MCF 10A (cell line): ENCODE results near the gene SENP3. TPM values are rescaled to one million over a fixed set of nuclear protein-coding genes. Genes with fewer than 3 reads are reported as not detected.

Experiments used
- BruUV-seq: library from RNA; stranded (reverse); fragments of 400-500 nt; replicated peaks from 2 replicates; lab custom pipeline; 2021; lab: Mats Ljungman, UMichigan
- CTCF ChIA-PET: fragments of 300-600 bp; sonication (Branson Sonifier 250); formaldehyde crosslinking; extraction: SDS; loops from one replicate; lab custom pipeline; 2021; ENCODE audit warnings: antibody characterized with exemption, inconsistent platforms; lab: Yijun Ruan, JAX
- POLR2A ChIA-PET: fragments of 300-600, 350-650 bp; sonication (Branson Sonifier 250); formaldehyde crosslinking; extraction: SDS; loops from one replicate; lab custom pipeline; 2020; ENCODE audit warnings: antibody characterized with exemption, inconsistent platforms; lab: Yijun Ruan, JAX
- DNase-seq: peaks from one replicate; pipeline ENCODE4 v3.0.0-alpha.2; 2018; ENCODE audit not compliant: unreplicated experiment
- H3K27ac Mint-ChIP-seq: one replicate; pipeline ENCODE4 v1.8.0; 2022; ENCODE audit warnings: mild to moderate bottlenecking, low read depth, mixed read lengths; ENCODE audit not compliant: unreplicated experiment
- H3K27me3 Mint-ChIP-seq: one replicate; pipeline ENCODE4 v1.8.0; 2022; ENCODE audit warnings: mixed read lengths; ENCODE audit not compliant: insufficient read depth, unreplicated experiment
- H3K36me3 Mint-ChIP-seq: one replicate; pipeline ENCODE4 v1.8.0; 2022; ENCODE audit warnings: mild to moderate bottlenecking, moderate library complexity, mixed read lengths; ENCODE audit not compliant: insufficient read depth, unreplicated experiment
- H3K4me1 Mint-ChIP-seq: one replicate; pipeline ENCODE4 v1.8.0; 2022; ENCODE audit warnings: mixed read lengths; ENCODE audit not compliant: insufficient read depth, unreplicated experiment
- H3K4me3 Mint-ChIP-seq: one replicate; pipeline ENCODE4 v1.8.0; 2022; ENCODE audit warnings: mild to moderate bottlenecking, moderate library complexity, mixed read lengths; ENCODE audit not compliant: unreplicated experiment
- H3K9me3 Mint-ChIP-seq: one replicate; pipeline ENCODE4 v1.8.0; 2022; ENCODE audit warnings: mixed read lengths; ENCODE audit not compliant: unreplicated experiment
- CTCF ChIP-seq: fragments of 200-600 bp; IDR thresholded peaks from one replicate; pipeline ENCODE4 v1.8.0; 2022; ENCODE audit warnings: antibody characterized with exemption, mild to moderate bottlenecking; ENCODE audit not compliant: unreplicated experiment
- intact Hi-C: fragments of 100-400 bp; cut with micrococcal nuclease; formaldehyde crosslinking; loops from 2 replicates; pipeline ENCODE4 v1.14.1; 2022
- total RNA-seq: library from RNA; stranded (reverse); gene quantifications from 2 replicates; pipeline ENCODE4 v1.2.3, GENCODE V29; 2022

Gene SENP3
- total RNA-seq, 1 experiment from 2014 or later: 67.3 TPM

GRCh38 chr17:7560172-7561027, 1.3 kb upstream of the SENP3 start:
- peak overlapping the region; percentile 91 for H3K27ac Mint-ChIP-seq
- BruUV-seq: no TSS peak
- ChIA-PET POLR2A (interaction anchor here (0.6 to 6.0 kb wide), 50 partner anchors 9 to 319 kb away, joined by 3 to 71 read pairs (median 5); partner anchors contain the start of genes CD68, GPS2, MPDU1 and NEURL4), CTCF (interaction anchor here (0.6 to 7.1 kb wide), 57 partner anchors 10 to 600 kb away, joined by 3 to 123 read pairs (median 4); partner anchors contain the start of genes CD68, CHRNB1, TMEM102 and TMEM95)
- peak; percentile 37 for TF ChIP-seq CTCF
- H3K4me3 Mint-ChIP-seq: peak overlapping the region; percentile 81
- H3K4me1 Mint-ChIP-seq: peaks cover 42% of the 10 kb centered on the region
- no peaks in the 10 kb centered on the region for H3K9me3 Mint-ChIP-seq
- intact Hi-C loops: loop anchor here (1.0 kb wide), 6 partner anchors 29 to 280 kb away; partner anchors contain the start of gene POLR2A
- DNase-seq: no peak
- no peaks in the 10 kb centered on the region for H3K27me3 Mint-ChIP-seq
- H3K36me3 Mint-ChIP-seq: peaks cover 24% of the 10 kb centered on the region

GRCh38 chr17:7561028-7561575, 617 bp upstream of the SENP3 start:
- ChIA-PET POLR2A (interaction anchor here (0.6 to 6.0 kb wide), 48 partner anchors 9 to 516 kb away, joined by 3 to 71 read pairs (median 5); partner anchors contain the start of genes CD68, GPS2, MPDU1 and NEURL4), CTCF (interaction anchor here (0.6 to 7.1 kb wide), 56 partner anchors 9 to 599 kb away, joined by 3 to 123 read pairs (median 4); partner anchors contain the start of genes CD68, CHRNB1, TMEM95 and TP53)
- Mint-ChIP-seq H3K4me3 (peak overlapping the region; percentile 81), H3K27me3 (no peaks in the 10 kb centered on the region), H3K9me3 (no peaks in the 10 kb centered on the region), H3K4me1 (peaks cover 42% of the 10 kb centered on the region), H3K27ac (peak overlapping the region; percentile 91), H3K36me3 (peaks cover 31% of the 10 kb centered on the region)
- peak; percentile 92 for DNase-seq
- TSS peak; percentile 61 for BruUV-seq
- peak; percentile 88 for TF ChIP-seq CTCF
- intact Hi-C loops: loop anchor here (1.0 kb wide), 6 partner anchors 28 to 281 kb away; partner anchors contain the start of gene POLR2A

DNA sequence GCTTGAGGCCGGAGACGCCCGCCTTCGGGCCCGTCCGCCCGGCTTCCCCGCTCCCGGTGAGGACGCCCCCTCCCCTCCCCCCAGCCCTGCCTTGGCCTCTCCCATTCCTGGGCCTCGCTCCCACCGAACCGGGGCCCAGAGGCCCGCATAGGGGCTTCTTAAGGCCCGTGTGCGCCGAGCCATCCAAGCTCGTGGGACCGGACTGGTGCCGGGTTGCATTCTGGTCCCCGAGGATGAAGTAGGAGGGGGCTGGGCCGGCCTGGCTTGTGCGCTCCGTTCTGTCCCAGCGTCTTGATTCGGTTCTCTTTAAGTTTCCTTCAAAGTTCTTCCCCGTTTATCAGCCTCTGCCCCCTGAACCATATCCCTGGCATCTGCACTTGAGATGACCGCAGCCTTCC, 488 bp downstream of the SENP3 start:
- ChIA-PET POLR2A (interaction anchor here (2.7 to 6.0 kb wide), 8 partner anchors 11 to 126 kb away, joined by 31 to 71 read pairs (median 46); partner anchors contain the start of genes MPDU1, POLR2A, SOX15 and TMEM102), CTCF (interaction anchor here (0.6 to 7.1 kb wide), 6 partner anchors 23 to 126 kb away, joined by 3 to 123 read pairs (median 8); partner anchors contain the start of gene WRAP53)
- intact Hi-C loops: no loop called here
- Mint-ChIP-seq H3K27me3 (no peaks in the 10 kb centered on the region), H3K9me3 (no peaks in the 10 kb centered on the region), H3K36me3 (peaks cover 40% of the 10 kb centered on the region), H3K4me1 (peaks cover 42% of the 10 kb centered on the region), H3K4me3 (peak overlapping the region; percentile 81), H3K27ac (peak overlapping the region; percentile 91)
- no peak for TF ChIP-seq CTCF
- no peak for DNase-seq
- TSS peak; percentile 34 for BruUV-seq
